SK-N-SH (cell line): Measurements from ENCODE around the gene ADAMTS17. TPM values are rescaled to one million over a fixed set of nuclear protein-coding genes. Genes with fewer than 3 reads are reported as not detected.

Experiments
- CTCF ChIA-PET: fragments of 300-600, 350-600 bp; formaldehyde crosslinking; extraction: SDS; loops from one replicate; lab custom pipeline; 2021; lab: Yijun Ruan, JAX
- POLR2A ChIA-PET: fragments of 350-600 bp; sonication (Branson Sonifier 250); formaldehyde crosslinking; extraction: SDS; loops from one replicate; lab custom pipeline; 2020; ENCODE audit warnings: antibody characterized with exemption, inconsistent platforms; lab: Yijun Ruan, JAX
- DNase-seq: peaks from one replicate; pipeline ENCODE4 v3.0.0; 2012
- H2AFZ ChIP-seq: fragments of 200-600 bp; sonication (generic); 2 replicates; pipeline ENCODE4 v1.8.1; 2016; ENCODE audit warnings: antibody characterized with exemption, mild to moderate bottlenecking, low read depth
- H3F3A ChIP-seq: fragments of 200-600 bp; sonication (generic); replicated peaks from 2 replicates; pipeline ENCODE3; 2016; ENCODE audit warnings: antibody characterized with exemption, mild to moderate bottlenecking; ENCODE audit not compliant: insufficient read depth
- H3K27ac ChIP-seq, 2 experiments: fragments of 200-500 bp in 1 of 2; fragments of 200-600 bp in 1 of 2; sonication (Bioruptor generic) in 1 of 2; sonication (generic), shearing (Covaris generic) in 1 of 2; 2 replicates each; pipeline versions ENCODE4 v1.5.1 to v1.6.1; 2014 to 2016; ENCODE audit warnings: low read depth in 2 of 2, inconsistent platforms in 1 of 2, low read length in 1 of 2, mild to moderate bottlenecking in 1 of 2, mixed read lengths in 1 of 2
- H3K27me3 ChIP-seq: fragments of 200-600 bp; sonication (generic), shearing (Covaris generic); 2 replicates; pipeline ENCODE4 v1.6.1; 2016; ENCODE audit warnings: mixed run types; ENCODE audit not compliant: insufficient read depth
- H3K36me3 ChIP-seq, 2 experiments: fragments of 200-500 bp in 1 of 2; fragments of 200-600 bp in 1 of 2; sonication (Bioruptor generic) in 1 of 2; sonication (generic) in 1 of 2; replicated peaks in 1 of 2; 2 replicates each; pipeline versions ENCODE3 to v1.5.1; 2014 to 2016; ENCODE audit warnings: low read length in 1 of 2, mild to moderate bottlenecking in 1 of 2; ENCODE audit not compliant: insufficient read depth in 2 of 2, control insufficient read depth in 1 of 2
- H3K4me1 ChIP-seq, 2 experiments: fragments of 200-500 bp in 1 of 2; fragments of 200-600 bp in 1 of 2; sonication (Bioruptor generic) in 1 of 2; sonication (generic), shearing (Covaris generic) in 1 of 2; 2 replicates each; pipeline versions ENCODE4 v1.5.1 to v1.6.1; 2014 to 2016; ENCODE audit warnings: low read depth in 1 of 2, low read length in 1 of 2, mixed run types in 1 of 2; ENCODE audit not compliant: insufficient read depth in 2 of 2, control insufficient read depth in 1 of 2
- H3K4me2 ChIP-seq: fragments of 200-600 bp; sonication (generic), shearing (Covaris generic); 2 replicates; pipeline ENCODE4 v1.6.1; 2017; ENCODE audit warnings: mixed run types
- H3K4me3 ChIP-seq, 2 experiments: fragments of 200-500 bp in 1 of 2; fragments of 200-600 bp in 1 of 2; sonication (Bioruptor generic) in 1 of 2; sonication (generic), shearing (Covaris generic) in 1 of 2; 2 replicates each; pipeline versions ENCODE4 v1.5.1 to v1.8.1; 2014 to 2016; ENCODE audit warnings: low read depth in 2 of 2, inconsistent platforms in 1 of 2, low read length in 1 of 2, mild to moderate bottlenecking in 1 of 2, mixed read lengths in 1 of 2, moderate library complexity in 1 of 2
- H3K79me2 ChIP-seq: fragments of 200-600 bp; sonication (generic); 2 replicates; pipeline ENCODE4 v1.8.1; 2017; ENCODE audit warnings: mild to moderate bottlenecking; ENCODE audit not compliant: insufficient read depth
- H3K9ac ChIP-seq: fragments of 200-600 bp; sonication (generic); 2 replicates; pipeline ENCODE4 v1.6.1; 2017; ENCODE audit warnings: mixed run types
- H3K9me2 ChIP-seq: fragments of 200-600 bp; sonication (generic); 2 replicates; pipeline ENCODE4 v1.6.1; 2017; ENCODE audit warnings: mixed run types
- H3K9me3 ChIP-seq: fragments of 200-600 bp; sonication (generic); 2 replicates; pipeline ENCODE4 v1.6.1; 2017; ENCODE audit warnings: mixed run types, mild to moderate bottlenecking, moderate library complexity
- H4K20me1 ChIP-seq: fragments of 200-600 bp; sonication (generic); 2 replicates; pipeline ENCODE4 v1.6.1; 2017; ENCODE audit warnings: mild to moderate bottlenecking, mixed run types; ENCODE audit not compliant: insufficient read depth
- ELF1 ChIP-seq: IDR thresholded peaks from 2 replicates; pipeline ENCODE4 v1.4.0; 2012
- EP300 ChIP-seq, 2 experiments: IDR thresholded peaks; 2 replicates each; pipeline versions ENCODE4 v1.4.0 to v1.6.1; 2012; ENCODE audit warnings: borderline replicate concordance in 1 of 2, low read depth in 1 of 2, low read length in 1 of 2
- FOXJ3 ChIP-seq: sonication (generic); formaldehyde crosslinking; IDR thresholded peaks from 2 replicates; pipeline ENCODE4 v1.5.1; 2020; ENCODE audit warnings: mild to moderate bottlenecking, missing genetic modification reagents
- FOXM1 ChIP-seq: IDR thresholded peaks from 2 replicates; pipeline ENCODE4 v1.4.0; 2012; ENCODE audit warnings: low read depth, mild to moderate bottlenecking
- IRF3 ChIP-seq: fragments of 150-350 bp; IDR thresholded peaks from 2 replicates; pipeline ENCODE4 v1.6.1; 2016; ENCODE audit warnings: mild to moderate bottlenecking, low read depth, low read length
- JUND ChIP-seq: IDR thresholded peaks from 2 replicates; pipeline ENCODE4 v1.4.0; 2012
- MAX ChIP-seq: IDR thresholded peaks from 2 replicates; pipeline ENCODE4 v1.4.0; 2012; ENCODE audit warnings: low read depth
- MEF2A ChIP-seq: IDR thresholded peaks from 2 replicates; pipeline ENCODE4 v1.4.0; 2012; ENCODE audit warnings: low read depth, borderline replicate concordance
- MXI1 ChIP-seq: IDR thresholded peaks from 2 replicates; pipeline ENCODE4 v1.6.1; 2012; ENCODE audit warnings: mild to moderate bottlenecking, low read depth, low read length, improper control_type of control experiment
- NFIC ChIP-seq: IDR thresholded peaks from 2 replicates; pipeline ENCODE4 v1.4.0; 2012; ENCODE audit warnings: borderline replicate concordance
- REST ChIP-seq: IDR thresholded peaks from 2 replicates; pipeline ENCODE4 v1.6.1; 2012; ENCODE audit warnings: mild to moderate bottlenecking, low read depth, low read length, moderate library complexity
- RFX5 ChIP-seq: IDR thresholded peaks from 2 replicates; pipeline ENCODE4 v1.6.1; 2012; ENCODE audit warnings: mild to moderate bottlenecking, improper control_type of control experiment, low read length
- RXRA ChIP-seq: IDR thresholded peaks from 2 replicates; pipeline ENCODE4 v1.4.0; 2012; ENCODE audit warnings: low read depth, mild to moderate bottlenecking, borderline replicate concordance
- TAF1 ChIP-seq: IDR thresholded peaks from 2 replicates; pipeline ENCODE4 v1.6.1; 2012; ENCODE audit warnings: low read depth, mild to moderate bottlenecking, low read length, moderate library complexity, borderline replicate concordance
- USF1 ChIP-seq: IDR thresholded peaks from 2 replicates; pipeline ENCODE4 v1.4.0; 2012; ENCODE audit warnings: low read depth, borderline replicate concordance
- YY1 ChIP-seq: IDR thresholded peaks from 2 replicates; pipeline ENCODE4 v1.4.0; 2012; ENCODE audit warnings: low read depth, mild to moderate bottlenecking
- ZBTB33 ChIP-seq: IDR thresholded peaks from 2 replicates; pipeline ENCODE4 v1.4.0; 2012; ENCODE audit warnings: low read depth, borderline replicate concordance
- WGBS: methylation state at CpG from one replicate; pipeline ENCODE4 v1.1.6; 2017; ENCODE audit warnings: low lambda C conversion rate; 5-methylcytosine and 5-hydroxymethylcytosine counted together
- polyA plus RNA-seq, 3 experiments: library from polyadenylated mRNA; depleted of rRNA; stranded (reverse); fragments of >200 nt; gene quantifications; 2 replicates each; pipeline ENCODE4 v1.2.3, GENCODE V29; 2012
- TF ChIP-seq, protein P1 (sequence below): fragments of 200-600 bp; sonication (generic); IDR thresholded peaks from 2 replicates; pipeline ENCODE4 v1.6.1; 2017; ENCODE audit warnings: antibody characterized with exemption, mild to moderate bottlenecking, moderate library complexity

The ADAMTS17 gene
- polyA plus RNA-seq, 1 of the 3 experiments (the other 2 are of a cell fraction), result not detected

- Histone ChIP-seq H3K4me2 (no peak overlapping the region), H3K4me3 (no peak overlapping the region), H3F3A (no peaks in the 10 kb centered on the region), H3K9me3 (no peaks in the 10 kb centered on the region), H3K79me2 (no peaks in the 10 kb centered on the region), H3K27me3 (no peaks in the 10 kb centered on the region), H3K27ac (no peak overlapping the region), H2AFZ (no peak overlapping the region), H3K9me2 (no peaks in the 10 kb centered on the region), H3K4me1 (no peaks in the 10 kb centered on the region; a peak in 1 of 4 replicates), H3K9ac (no peak overlapping the region), H3K36me3 (no peaks in the 10 kb centered on the region), H4K20me1 (no peaks in the 10 kb centered on the region)
- ChIA-PET CTCF (interaction anchor here (0.6 to 2.4 kb wide), 3 partner anchors 12 to 257 kb away, joined by 3 to 6 read pairs (median 3); no protein-coding TSS in a partner anchor), POLR2A (no interaction called here)
- WGBS, result 37% methylated on average over 13 of the region's 13 CpGs
- no peak for TF ChIP-seq EP300 (IDR thresholded peaks at IDR 0.05; ENCODE audit: borderline replicate concordance in 1 of 2, low read depth in 1 of 2, low read length in 1 of 2)
- no peak for TF ChIP-seq MXI1
- TF ChIP-seq YY1, result no peak
- TF ChIP-seq JUND, result no peak
- no peak for TF ChIP-seq IRF3
- no peak for TF ChIP-seq RXRA
- TF ChIP-seq MAX, result no peak
- TF ChIP-seq MEF2A, result no peak
- TF ChIP-seq ELF1, result no peak
- no peak for TF ChIP-seq NFIC
- no peak for TF ChIP-seq REST
- no peak for TF ChIP-seq USF1
- no peak for TF ChIP-seq ZBTB33
- TF ChIP-seq FOXJ3, result no peak
- TF ChIP-seq, protein P1, sequence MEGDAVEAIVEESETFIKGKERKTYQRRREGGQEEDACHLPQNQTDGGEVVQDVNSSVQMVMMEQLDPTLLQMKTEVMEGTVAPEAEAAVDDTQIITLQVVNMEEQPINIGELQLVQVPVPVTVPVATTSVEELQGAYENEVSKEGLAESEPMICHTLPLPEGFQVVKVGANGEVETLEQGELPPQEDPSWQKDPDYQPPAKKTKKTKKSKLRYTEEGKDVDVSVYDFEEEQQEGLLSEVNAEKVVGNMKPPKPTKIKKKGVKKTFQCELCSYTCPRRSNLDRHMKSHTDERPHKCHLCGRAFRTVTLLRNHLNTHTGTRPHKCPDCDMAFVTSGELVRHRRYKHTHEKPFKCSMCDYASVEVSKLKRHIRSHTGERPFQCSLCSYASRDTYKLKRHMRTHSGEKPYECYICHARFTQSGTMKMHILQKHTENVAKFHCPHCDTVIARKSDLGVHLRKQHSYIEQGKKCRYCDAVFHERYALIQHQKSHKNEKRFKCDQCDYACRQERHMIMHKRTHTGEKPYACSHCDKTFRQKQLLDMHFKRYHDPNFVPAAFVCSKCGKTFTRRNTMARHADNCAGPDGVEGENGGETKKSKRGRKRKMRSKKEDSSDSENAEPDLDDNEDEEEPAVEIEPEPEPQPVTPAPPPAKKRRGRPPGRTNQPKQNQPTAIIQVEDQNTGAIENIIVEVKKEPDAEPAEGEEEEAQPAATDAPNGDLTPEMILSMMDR, result no peak
- no peak for TF ChIP-seq FOXM1
- no peak for TF ChIP-seq RFX5
- no peak for TF ChIP-seq TAF1
- DNase-seq, result no peak
Observed at GRCh38 chr15:100093211-100094126, 248.3 kb downstream of the ADAMTS17 start.
